HFFc6 (cell line): ENCODE measurements around the gene GABBR2. TPM values are rescaled to one million over a fixed set of nuclear protein-coding genes. Genes with fewer than 3 reads are reported as not detected.
A peak's percentile ranks its signal among the peaks of the same experiment; 100 is the strongest.
"Not testable (repeated sequence)": the region's sequence is repeated elsewhere in the genome, so short reads cannot be mapped to it uniquely, and the experiment has no call there.

Experiments used
- DNase-seq: peaks from one replicate; pipeline ENCODE4 v3.0.0-alpha.2; 2018
- H3K27ac Mint-ChIP-seq: 2 replicates; pipeline ENCODE4 v1.8.0; 2020; ENCODE audit warnings: mild to moderate bottlenecking, mixed read lengths
- H3K27me3 Mint-ChIP-seq: 2 replicates; pipeline ENCODE4 v1.8.0; 2021; ENCODE audit warnings: mild to moderate bottlenecking, moderate library complexity, mixed read lengths; ENCODE audit not compliant: insufficient read depth
- H3K36me3 Mint-ChIP-seq: 2 replicates; pipeline ENCODE4 v1.8.0; 2021; ENCODE audit warnings: low read depth, mixed read lengths
- H3K4me1 Mint-ChIP-seq: 2 replicates; pipeline ENCODE4 v1.8.0; 2020; ENCODE audit warnings: low read depth, mixed read lengths
- H3K4me3 Mint-ChIP-seq: 2 replicates; pipeline ENCODE4 v1.8.0; 2020; ENCODE audit warnings: mild to moderate bottlenecking, moderate library complexity, mixed read lengths
- H3K9me3 Mint-ChIP-seq: 2 replicates; pipeline ENCODE4 v1.8.0; 2020; ENCODE audit warnings: mild to moderate bottlenecking, mixed read lengths
- CTCF ChIP-seq: fragments of 200-600 bp; sonication (generic); IDR thresholded peaks from 2 replicates; pipeline ENCODE4 v1.5.0; 2021; ENCODE audit warnings: antibody characterized with exemption, mild to moderate bottlenecking
- total RNA-seq, 6 experiments: library from RNA; stranded (reverse); fragmentation: NEBNext Ultra II Directional; extraction: Animal tissue kit (Norgen Biotek cat#: 25700); gene quantifications; 2 replicates in 1 of 6; 3 replicates in 5 of 6; pipeline ENCODE4 v1.2.3, GENCODE V29; 2021

Gene GABBR2
- total RNA-seq, 6 experiments from 2014 or later = 3.1 to 9.3 (median 7.6) TPM

GRCh38 chr9:98267556-98267955 is 441.2 kb downstream of the GABBR2 start:
- Mint-ChIP-seq H3K27me3 (peaks cover 15% of the 10 kb centered on the region), H3K4me1 (peaks cover 28% of the 10 kb centered on the region)
- H3K36me3 Mint-ChIP-seq, H3K4me3 Mint-ChIP-seq, H3K27ac Mint-ChIP-seq, H3K9me3 Mint-ChIP-seq, DNase-seq: not testable (repeated sequence)

- DNase-seq = no peak
- no peak overlapping the region for H3K4me3 Mint-ChIP-seq
- H3K36me3 Mint-ChIP-seq = no peaks in the 10 kb centered on the region
- H3K9me3 Mint-ChIP-seq = no peaks in the 10 kb centered on the region
- H3K4me1 Mint-ChIP-seq = peaks cover 34% of the 10 kb centered on the region
- no peak for TF ChIP-seq CTCF
- H3K27me3 Mint-ChIP-seq = peaks cover 6% of the 10 kb centered on the region; the same call in 1 of the 2 replicates
- no peak overlapping the region for H3K27ac Mint-ChIP-seq
Measured at GRCh38 chr9:98264516-98264915, 444.2 kb downstream of the GABBR2 start.

GRCh38 chr9:98263482-98264357 is 445.0 kb downstream of the GABBR2 start:
- Mint-ChIP-seq H3K4me3 (no peak overlapping the region), H3K36me3 (no peaks in the 10 kb centered on the region), H3K4me1 (peaks cover 34% of the 10 kb centered on the region), H3K27me3 (peaks cover under 1% of the 10 kb centered on the region; the same call in 1 of the 2 replicates), H3K27ac (peak overlapping the region; percentile 54), H3K9me3 (no peaks in the 10 kb centered on the region)
- peak; percentile 79 for DNase-seq
- peak; percentile 91 for TF ChIP-seq CTCF

- no peak overlapping the region for H3K27ac Mint-ChIP-seq
Measured at GRCh38 chr9:98263080-98263479, 445.7 kb downstream of the GABBR2 start.

GRCh38 chr9:98262056-98262455 is 446.7 kb downstream of the GABBR2 start:
- no peaks in the 10 kb centered on the region; the same call in 1 of the 2 replicates for H3K27me3 Mint-ChIP-seq
- no peak for TF ChIP-seq CTCF
- no peak overlapping the region for H3K4me3 Mint-ChIP-seq
- H3K27ac Mint-ChIP-seq = peak overlapping the region; percentile 1; the same call in 1 of the 2 replicates
- H3K4me1 Mint-ChIP-seq = peaks cover 36% of the 10 kb centered on the region
- H3K9me3 Mint-ChIP-seq = no peaks in the 10 kb centered on the region
- H3K36me3 Mint-ChIP-seq = no peaks in the 10 kb centered on the region
- no peak for DNase-seq

More at GRCh38 chr9:98263080-98263479, 445.7 kb downstream of the GABBR2 start:
- H3K4me3 Mint-ChIP-seq = no peak overlapping the region
- TF ChIP-seq CTCF = no peak
- no peaks in the 10 kb centered on the region for H3K9me3 Mint-ChIP-seq
- peaks cover 34% of the 10 kb centered on the region for H3K4me1 Mint-ChIP-seq
- DNase-seq = no peak
- no peaks in the 10 kb centered on the region for H3K36me3 Mint-ChIP-seq
- no peaks in the 10 kb centered on the region; the same call in 1 of the 2 replicates for H3K27me3 Mint-ChIP-seq

GRCh38 chr9:98260635-98261034 is 448.1 kb downstream of the GABBR2 start:
- H3K27ac Mint-ChIP-seq = no peak overlapping the region
- no peaks in the 10 kb centered on the region for H3K9me3 Mint-ChIP-seq
- no peak for DNase-seq
- H3K4me3 Mint-ChIP-seq = no peak overlapping the region
- H3K4me1 Mint-ChIP-seq = peaks cover 37% of the 10 kb centered on the region
- TF ChIP-seq CTCF = no peak
- peaks cover 1% of the 10 kb centered on the region; the same call in 1 of the 2 replicates for H3K27me3 Mint-ChIP-seq
- no peaks in the 10 kb centered on the region for H3K36me3 Mint-ChIP-seq
